ENCODE results near the gene UNC45A. TPM values are rescaled to one million over a fixed set of nuclear protein-coding genes. Genes with fewer than 3 reads are reported as not detected.

The UNC45A gene
- total and polyA plus RNA-seq, 2 of the 8 experiments (the other 6 are each of a cell fraction or from before 2014, with no cell fraction given): 74.1 to 84.2 TPM

GRCh38 chr15:90887037-90887481 lies 48.0 kb upstream of the UNC45A start:
- H3K14ac ChIP-seq (ENCODE audit: insufficient read length): no peak overlapping the region
- H3K4me2 ChIP-seq (ENCODE audit: insufficient read depth in 1 of 2, low read depth in 2 of 2, low read length in 2 of 2): no peak overlapping the region
- no peak overlapping the region for H3K4me3 ChIP-seq (ENCODE audit: extremely low read depth in 1 of 4, insufficient read depth in 2 of 4, low read depth in 3 of 4, low read length in 4 of 4)
- H2AFZ ChIP-seq (ENCODE audit: low read length): no peak overlapping the region
- peaks cover 0 to 24% (median 15%) of the 10 kb centered on the region in 4 experiments; a peak in 6 of 7 replicates for H3K4me1 ChIP-seq (replicated peaks in 1 of 4; ENCODE audit: control insufficient read depth in 3 of 4, insufficient read depth in 4 of 4, low read length in 3 of 4)
- no peak overlapping the region for H4K5ac ChIP-seq (ENCODE audit: insufficient read length, low read depth, low read length)
- no peak overlapping the region for H3K23ac ChIP-seq (ENCODE audit: insufficient read length)
- H2AK5ac ChIP-seq (ENCODE audit: low read depth, low read length): no peak overlapping the region
- CTCF ChIA-PET (ENCODE audit: partially characterized antibody): interaction anchor here (0.8 to 5.5 kb wide), 23 partner anchors 13 to 408 kb away, joined by 3 to 132 read pairs (median 17); partner anchors contain the start of genes FURIN, HDDC3, MAN2A2 and UNC45A
- no peak overlapping the region for H2BK120ac ChIP-seq (replicated peaks; ENCODE audit: low read depth, low read length)
- H4K8ac ChIP-seq (ENCODE audit: extremely low read depth, insufficient read depth, low read length): peak overlapping the region; percentile 35; the same call in 1 of the 2 replicates
- POLR2A ChIA-PET (ENCODE audit: partially characterized antibody): interaction anchor here (1.2 to 4.7 kb wide), 3 partner anchors 9 to 104 kb away, joined by 3 to 22 read pairs (median 5); no protein-coding TSS in a partner anchor
- no peaks in the 10 kb centered on the region; the same call in 1 of the 2 replicates for H3K23me2 ChIP-seq (ENCODE audit: low read depth, low read length)
- H3K18ac ChIP-seq (ENCODE audit: extremely low read depth, low read length): no peak overlapping the region
- no peaks in the 10 kb centered on the region for H3K79me2 ChIP-seq (ENCODE audit: control insufficient read depth in 1 of 2, insufficient read depth in 2 of 2, low read length in 2 of 2)
- H2BK15ac ChIP-seq (ENCODE audit: low read length): no peak overlapping the region
- H3K9me3 ChIP-seq (ENCODE audit: insufficient read depth in 2 of 2, low read depth in 1 of 2, low read length in 1 of 2): no peaks in the 10 kb centered on the region
- no peak overlapping the region for H2BK12ac ChIP-seq (ENCODE audit: low read depth, low read length)
- peaks cover 0 to 4% of the 10 kb centered on the region in 2 experiments for H4K20me1 ChIP-seq (replicated peaks in 1 of 2; ENCODE audit: control insufficient read depth in 1 of 2, insufficient read depth in 2 of 2, low read length in 2 of 2)
- FAIRE-seq (no peak), DNase-seq (ENCODE audit: low read depth in 1 of 2, low spot score in 2 of 2) (no peak)
- no peak overlapping the region for H3K27ac ChIP-seq (ENCODE audit: low read depth, low read length)
- H2BK20ac ChIP-seq (ENCODE audit: low read length): no peak overlapping the region
- H3K4ac ChIP-seq (replicated peaks; ENCODE audit: insufficient read length, low read depth, low read length): no peak overlapping the region
- H3K79me1 ChIP-seq (ENCODE audit: low read depth, low read length): no peaks in the 10 kb centered on the region; the same call in 1 of the 2 replicates
- no peak overlapping the region for H4K91ac ChIP-seq (replicated peaks; ENCODE audit: insufficient read length, low read length)
- H3K56ac ChIP-seq (replicated peaks; ENCODE audit: insufficient read length, low read depth, low read length): no peak overlapping the region
- no peak overlapping the region for H2BK5ac ChIP-seq (ENCODE audit: low read depth, low read length)
- WGBS, 2 experiments (ENCODE audit: extremely low coverage in 1 of 2, insufficient coverage in 1 of 2, insufficient read length in 1 of 2, insufficient replicate concordance in 2 of 2, low coverage in 1 of 2, low lambda C conversion rate in 2 of 2, missing lambda C conversion rate in 1 of 2): 93% methylated on average over 11 of the region's 13 CpGs; no CpG with 5 or more reads in 1 of the 2 experiments
- TF ChIP-seq NRF1 (IDR thresholded peaks at IDR 0.05; ENCODE audit: low read depth, low read length) (no peak), POLR2AphosphoS5 (IDR thresholded peaks at IDR 0.05; ENCODE audit: low read depth, low read length) (no peak), YY1 (IDR thresholded peaks at IDR 0.05; ENCODE audit: low read depth, low read length) (no peak), E2F6 (IDR thresholded peaks at IDR 0.05) (no peak), PHF8 (conservative IDR thresholded peaks at IDR 0.05; ENCODE audit: low read depth, low read length) (no peak), BACH1 (IDR thresholded peaks at IDR 0.05; ENCODE audit: low read length) (no peak), KDM5A (IDR thresholded peaks at IDR 0.05; ENCODE audit: low read length) (no peak), EGR1 (IDR thresholded peaks at IDR 0.05; ENCODE audit: borderline replicate concordance, low read depth, low read length) (no peak), CHD2 (IDR thresholded peaks at IDR 0.05; ENCODE audit: low read length) (no peak), RXRA (IDR thresholded peaks at IDR 0.05; ENCODE audit: insufficient read depth, low read depth, low read length) (no peak), HDAC2 (IDR thresholded peaks at IDR 0.05; ENCODE audit: borderline replicate concordance in 1 of 2, low read depth in 2 of 2, low read length in 2 of 2) (no peak), SIN3A (conservative IDR thresholded peaks at IDR 0.05 in 1 of 2, IDR thresholded peaks at IDR 0.05 in 1 of 2; ENCODE audit: low read depth in 1 of 2, low read length in 2 of 2) (no peak), MAX (IDR thresholded peaks at IDR 0.05) (no peak)
- H3K36me3 ChIP-seq (ENCODE audit: control insufficient read depth in 2 of 4, insufficient read depth in 4 of 4, low read length in 3 of 4): no peaks in the 10 kb centered on the region
- no peaks in the 10 kb centered on the region for H3K27me3 ChIP-seq (replicated peaks in 1 of 4; ENCODE audit: control insufficient read depth in 3 of 4, extremely low read depth in 1 of 4, insufficient read depth in 3 of 4, low read length in 3 of 4)
- H3K9ac ChIP-seq (replicated peaks in 1 of 4; ENCODE audit: extremely low read depth in 1 of 4, low read depth in 3 of 4, low read length in 3 of 4): no peak overlapping the region
